ENCODE measurements around the gene NTM.

Gene NTM

GRCh38 chr11:132075447-132075846 is 705.0 kb downstream of the NTM start:
- no peak for DNase-seq (ENCODE audit: low spot score)

GRCh38 chr11:132077416-132077815 is 707.0 kb downstream of the NTM start:
- DNase-seq (ENCODE audit: low spot score) = no peak

- DNase-seq (ENCODE audit: low spot score) = peak; percentile 79
Observed at GRCh38 chr11:132078264-132079076, 708.1 kb downstream of the NTM start.

GRCh38 chr11:132080127-132080526 is 709.7 kb downstream of the NTM start:
- no peak for DNase-seq (ENCODE audit: low spot score)

GRCh38 chr11:132082566-132082965 is 712.2 kb downstream of the NTM start:
- DNase-seq (ENCODE audit: low spot score) = no peak

- no peak for DNase-seq (ENCODE audit: low spot score)
Observed at GRCh38 chr11:132084433-132084832, 714.0 kb downstream of the NTM start.

GRCh38 chr11:132087148-132087547 is 716.7 kb downstream of the NTM start:
- DNase-seq (ENCODE audit: low spot score) = no peak

GRCh38 chr11:132088551-132088950 is 718.1 kb downstream of the NTM start:
- DNase-seq (ENCODE audit: low spot score) = no peak

- no peak for DNase-seq (ENCODE audit: low spot score)
Observed at GRCh38 chr11:132093536-132094259, 723.3 kb downstream of the NTM start.

GRCh38 chr11:132094598-132094997 is 724.2 kb downstream of the NTM start:
- no peak for DNase-seq (ENCODE audit: low spot score)

GRCh38 chr11:132095230-132096131 is 725.1 kb downstream of the NTM start:
- no peak for DNase-seq (ENCODE audit: low spot score)

GRCh38 chr11:132096132-132096825 is 725.9 kb downstream of the NTM start:
- DNase-seq (ENCODE audit: low spot score) = no peak

- no peak for DNase-seq (ENCODE audit: low spot score)
Observed at GRCh38 chr11:132099692-132100091, 729.3 kb downstream of the NTM start.

GRCh38 chr11:132100583-132100982 is 730.2 kb downstream of the NTM start:
- DNase-seq (ENCODE audit: low spot score) = no peak

GRCh38 chr11:132101881-132102280 is 731.5 kb downstream of the NTM start:
- no peak for DNase-seq (ENCODE audit: low spot score)

GRCh38 chr11:132103021-132103420 is 732.6 kb downstream of the NTM start:
- DNase-seq (ENCODE audit: low spot score) = no peak

- peak; percentile 44 for DNase-seq (ENCODE audit: low spot score)
Observed at GRCh38 chr11:132106096-132106982, 735.9 kb downstream of the NTM start.

- DNase-seq (ENCODE audit: low spot score) = no peak
Observed at GRCh38 chr11:132111316-132111715, 740.9 kb downstream of the NTM start.

GRCh38 chr11:132111838-132112237 is 741.4 kb downstream of the NTM start:
- DNase-seq (ENCODE audit: low spot score) = no peak

GRCh38 chr11:132112846-132113245 is 742.4 kb downstream of the NTM start:
- DNase-seq (ENCODE audit: low spot score) = no peak

GRCh38 chr11:132114185-132114584 is 743.8 kb downstream of the NTM start:
- peak; percentile 76 for DNase-seq (ENCODE audit: low spot score)

All from Ammon's horn (tissue), 1 donor.